ENCODE data around the gene TUBAL3. TPM values are rescaled to one million over a fixed set of nuclear protein-coding genes. Genes with fewer than 3 reads are reported as not detected.

TUBAL3 gene
- total and polyA plus RNA-seq, 9 of the 15 experiments (the other 6 are each of a cell fraction or from before 2014, with no cell fraction given): 5.5 to 10.1 (median 6.9) TPM

GRCh38 chr10:5449823-5450222 lies 45.2 kb upstream of the TUBAL3 start (continued):
- TF ChIP-seq ZNF318 (IDR thresholded peaks at IDR 0.05; ENCODE audit: borderline replicate concordance in 1 of 2, low read depth in 1 of 2) (0 out of 4 replicates have a peak, but pooled peaks of 1 of the 2 experiments have one; percentile 33), DEAF1 (CRISPR knock-in tag; IDR thresholded peaks at IDR 0.05) (0 out of 2 replicates have a peak, but pooled peaks have one; percentile 20), EP400 (IDR thresholded peaks at IDR 0.05) (peak; percentile 36), BHLHE40 (IDR thresholded peaks at IDR 0.05; ENCODE audit: low read length) (peak; percentile 66), GTF2E2 (tag; IDR thresholded peaks at IDR 0.05) (0 out of 2 replicates have a peak, but pooled peaks have one; percentile 41), CTCF (IDR thresholded peaks at IDR 0.05 in 2 of 3, conservative IDR thresholded peaks at IDR 0.05 in 1 of 3; ENCODE audit: insufficient read depth in 2 of 3, low read depth in 1 of 3, low read length in 3 of 3) (peak in 1 of 3 experiments; percentile 48; a peak in 3 of 6 replicates), GATAD2A (IDR thresholded peaks at IDR 0.05) (0 out of 2 replicates have a peak, but pooled peaks have one; percentile 65), MLLT1 (IDR thresholded peaks at IDR 0.05) (peak; percentile 85 to 87; a peak in 3 of 4 replicates), LEF1 (IDR thresholded peaks at IDR 0.05) (peak; percentile 35; the same call in 1 of the 2 replicates), TEAD1 (CRISPR knock-in tag; IDR thresholded peaks at IDR 0.05) (peak; percentile 37 to 68; a peak in 1 of 4 replicates), KDM1A (IDR thresholded peaks at IDR 0.05) (peak in 1 of 2 experiments; percentile 77; a peak in 2 of 4 replicates), SIN3A (IDR thresholded peaks at IDR 0.05; ENCODE audit: borderline replicate concordance in 2 of 2, control insufficient read depth in 1 of 2, low read depth in 2 of 2, low read length in 2 of 2) (0 out of 4 replicates have a peak, but pooled peaks of 1 of the 2 experiments have one; percentile 18), SMARCB1 (IDR thresholded peaks at IDR 0.05; ENCODE audit: insufficient read length, low read depth) (peak; percentile 22)

Data from K562 (cell line).